HEK293T (cell line): ENCODE data around the gene C2orf15.

Source experiments
- BHLHE40 ChIP-seq: fragments of 450-650 bp; IDR thresholded peaks from 2 replicates; pipeline ENCODE4 v1.6.1; 2016; ENCODE audit warnings: mild to moderate bottlenecking, moderate library complexity, borderline replicate concordance
- CTBP1 ChIP-seq: fragments of 450-650 bp; IDR thresholded peaks from 2 replicates; pipeline ENCODE4 v1.6.1; 2016; ENCODE audit warnings: borderline replicate concordance
- ELF4 ChIP-seq: fragments of 450-650 bp; IDR thresholded peaks from 2 replicates; pipeline ENCODE4 v1.6.1; 2017; ENCODE audit warnings: antibody characterized with exemption
- FOXA1 ChIP-seq: fragments of 450-650 bp; IDR thresholded peaks from 2 replicates; pipeline ENCODE4 v1.6.1; 2016; ENCODE audit warnings: mild to moderate bottlenecking
- FOXK2 ChIP-seq: fragments of 450-650 bp; IDR thresholded peaks from 2 replicates; pipeline ENCODE4 v1.6.1; 2016; ENCODE audit warnings: mild to moderate bottlenecking
- FOXM1 ChIP-seq: fragments of 450-650 bp; IDR thresholded peaks from 2 replicates; pipeline ENCODE4 v1.6.1; 2017; ENCODE audit warnings: mild to moderate bottlenecking, borderline replicate concordance
- HDGF ChIP-seq: fragments of 450-650 bp; IDR thresholded peaks from 2 replicates; pipeline ENCODE4 v1.6.1; 2017; ENCODE audit warnings: antibody characterized with exemption, borderline replicate concordance
- L3MBTL2 ChIP-seq: fragments of 450-650 bp; conservative IDR thresholded peaks from 2 replicates; pipeline ENCODE4 v1.6.1; 2016; ENCODE audit warnings: mild to moderate bottlenecking
- NFRKB ChIP-seq: fragments of 450-650 bp; IDR thresholded peaks from 2 replicates; pipeline ENCODE4 v1.6.1; 2016; ENCODE audit warnings: mild to moderate bottlenecking, moderate library complexity
- SP1 ChIP-seq: fragments of 450-650 bp; IDR thresholded peaks from 2 replicates; pipeline ENCODE4 v1.6.1; 2017
- SUZ12 ChIP-seq: fragments of 450-650 bp; IDR thresholded peaks from 2 replicates; pipeline ENCODE4 v1.6.1; 2016; ENCODE audit warnings: mild to moderate bottlenecking
- TARDBP ChIP-seq: fragments of 450-650 bp; IDR thresholded peaks from 2 replicates; pipeline ENCODE4 v1.6.1; 2016

DNA sequence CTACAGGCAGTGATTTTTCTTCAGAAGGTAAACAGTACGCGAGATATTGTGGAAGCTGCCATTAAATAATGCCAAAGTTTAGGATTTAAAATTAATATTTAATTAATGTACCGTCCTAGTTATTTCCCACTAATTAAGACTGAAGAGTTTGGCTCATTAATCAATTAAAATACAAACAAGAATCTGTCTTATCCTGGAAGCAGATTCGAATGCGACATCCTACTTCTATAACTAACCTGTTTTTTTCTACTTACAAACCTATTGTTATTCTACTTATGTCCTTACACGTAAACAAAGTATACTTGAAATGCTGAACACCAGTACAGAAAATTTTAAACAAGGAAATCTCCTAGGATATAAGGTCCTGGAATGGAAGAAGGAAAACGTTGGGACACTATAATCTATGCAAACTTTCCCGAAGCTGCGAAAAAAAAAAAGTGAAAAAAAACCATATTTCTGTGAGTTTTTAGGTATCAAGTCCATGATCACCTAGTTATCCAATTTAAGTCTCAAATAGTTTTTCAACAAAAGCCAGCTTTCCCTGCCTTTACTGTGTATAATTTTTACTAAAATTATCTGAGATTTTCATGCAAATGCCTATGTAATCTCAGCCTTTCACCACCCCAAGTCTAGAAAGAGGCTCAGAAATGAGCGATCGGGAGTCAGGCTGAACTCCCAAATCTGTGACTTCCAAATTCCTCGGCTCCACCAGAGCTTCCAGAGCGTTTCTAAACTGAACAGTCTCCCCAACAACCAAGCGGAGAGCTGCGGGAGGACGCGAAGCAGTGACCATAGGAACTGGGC, 1.2 kb upstream of the C2orf15 start:
- no peak for TF ChIP-seq CTBP1
- TF ChIP-seq L3MBTL2 = no peak; the same call in 1 of the 2 replicates
- no peak for TF ChIP-seq TARDBP
- TF ChIP-seq SP1 = no peak
- TF ChIP-seq HDGF = no peak
- no peak for TF ChIP-seq BHLHE40
- no peak for TF ChIP-seq FOXM1
- TF ChIP-seq FOXK2 = no peak
- no peak for TF ChIP-seq ELF4
- TF ChIP-seq NFRKB = no peak
- TF ChIP-seq SUZ12 = no peak
- TF ChIP-seq FOXA1 = no peak
